ENCODE results near the gene PDE7B. TPM values are rescaled to one million over a fixed set of nuclear protein-coding genes. Genes with fewer than 3 reads are reported as not detected.
A peak's percentile ranks its signal among the peaks of the same experiment; 100 is the strongest.

Gene PDE7B
- total RNA-seq, 1 donor from 2014 or later, result 11.1 TPM

GRCh38 chr6:135902756-135903331, 51.3 kb downstream of the PDE7B start:
- H3K27me3 Mint-ChIP-seq (ENCODE audit: insufficient read depth), result no peaks in the 10 kb centered on the region

GRCh38 chr6:135904666-135905065, 53.2 kb downstream of the PDE7B start:
- H3K9me3 Mint-ChIP-seq, result no peaks in the 10 kb centered on the region
- H3K36me3 Mint-ChIP-seq (ENCODE audit: low read depth), result peaks cover 8% of the 10 kb centered on the region
- intact Hi-C loops (cut with micrococcal nuclease), result no loop called here
- H3K4me3 Mint-ChIP-seq, result peak overlapping the region; percentile 11
- no peak overlapping the region for H3K27ac Mint-ChIP-seq
- no peak for DNase-seq (ENCODE audit: low spot score)
- H3K4me1 Mint-ChIP-seq (ENCODE audit: low read depth), result peaks cover 39% of the 10 kb centered on the region
- no peaks in the 10 kb centered on the region for H3K27me3 Mint-ChIP-seq (ENCODE audit: insufficient read depth)

More at GRCh38 chr6:135902756-135903331, 51.3 kb downstream of the PDE7B start:
- Mint-ChIP-seq H3K27ac (no peak overlapping the region), H3K36me3 (ENCODE audit: low read depth) (peaks cover 13% of the 10 kb centered on the region), H3K4me1 (ENCODE audit: low read depth) (peaks cover 44% of the 10 kb centered on the region), H3K4me3 (peak overlapping the region; percentile 48), H3K9me3 (no peaks in the 10 kb centered on the region)
- intact Hi-C loops (cut with micrococcal nuclease), result loop anchor here (1.0 to 2.0 kb wide), 2 partner anchors 23 to 52 kb away; partner anchors contain the start of gene PDE7B
- DNase-seq (ENCODE audit: low spot score), result no peak

- H3K27me3 Mint-ChIP-seq (ENCODE audit: insufficient read depth), result no peaks in the 10 kb centered on the region
- no peak overlapping the region for H3K27ac Mint-ChIP-seq
- peaks cover 44% of the 10 kb centered on the region for H3K4me1 Mint-ChIP-seq (ENCODE audit: low read depth)
- H3K4me3 Mint-ChIP-seq, result no peak overlapping the region
- peaks cover 9% of the 10 kb centered on the region for H3K36me3 Mint-ChIP-seq (ENCODE audit: low read depth)
- H3K9me3 Mint-ChIP-seq, result no peaks in the 10 kb centered on the region
- intact Hi-C loops (cut with micrococcal nuclease), result no loop called here
- no peak for DNase-seq (ENCODE audit: low spot score)
Observed at GRCh38 chr6:135905604-135906300, 54.3 kb downstream of the PDE7B start.

GRCh38 chr6:135906542-135906941, 55.0 kb downstream of the PDE7B start:
- no peaks in the 10 kb centered on the region for H3K9me3 Mint-ChIP-seq

GRCh38 chr6:135906972-135907465, 55.5 kb downstream of the PDE7B start:
- Mint-ChIP-seq H3K4me1 (ENCODE audit: low read depth) (peaks cover 44% of the 10 kb centered on the region), H3K9me3 (no peaks in the 10 kb centered on the region), H3K4me3 (no peak overlapping the region), H3K27ac (no peak overlapping the region), H3K36me3 (ENCODE audit: low read depth) (peaks cover 10% of the 10 kb centered on the region), H3K27me3 (ENCODE audit: insufficient read depth) (no peaks in the 10 kb centered on the region)
- DNase-seq (ENCODE audit: low spot score), result no peak
- intact Hi-C loops (cut with micrococcal nuclease), result no loop called here

More at GRCh38 chr6:135906542-135906941, 55.0 kb downstream of the PDE7B start:
- no peaks in the 10 kb centered on the region for H3K27me3 Mint-ChIP-seq (ENCODE audit: insufficient read depth)
- no peak overlapping the region for H3K4me3 Mint-ChIP-seq
- H3K4me1 Mint-ChIP-seq (ENCODE audit: low read depth), result peaks cover 49% of the 10 kb centered on the region
- DNase-seq (ENCODE audit: low spot score), result no peak
- H3K36me3 Mint-ChIP-seq (ENCODE audit: low read depth), result peaks cover 10% of the 10 kb centered on the region
- H3K27ac Mint-ChIP-seq, result no peak overlapping the region
- intact Hi-C loops (cut with micrococcal nuclease), result no loop called here

GRCh38 chr6:135909737-135910387, 58.4 kb downstream of the PDE7B start:
- intact Hi-C loops (cut with micrococcal nuclease), result loop anchor here (1.0 to 2.0 kb wide), 4 partner anchors 234 to 404 kb away; no protein-coding TSS in a partner anchor
- H3K9me3 Mint-ChIP-seq, result no peaks in the 10 kb centered on the region
- H3K36me3 Mint-ChIP-seq (ENCODE audit: low read depth), result peaks cover 6% of the 10 kb centered on the region
- H3K4me3 Mint-ChIP-seq, result no peak overlapping the region
- peak; percentile 49 for DNase-seq (ENCODE audit: low spot score)
- peak overlapping the region; percentile 24 for H3K27ac Mint-ChIP-seq
- H3K4me1 Mint-ChIP-seq (ENCODE audit: low read depth), result peaks cover 30% of the 10 kb centered on the region
- H3K27me3 Mint-ChIP-seq (ENCODE audit: insufficient read depth), result no peaks in the 10 kb centered on the region

GRCh38 chr6:135910790-135911618, 59.5 kb downstream of the PDE7B start:
- intact Hi-C loops (cut with micrococcal nuclease), result loop anchor here (1.0 kb wide), 1 partner anchor 405 kb away; no protein-coding TSS in a partner anchor
- Mint-ChIP-seq H3K27ac (no peak overlapping the region), H3K36me3 (ENCODE audit: low read depth) (peaks cover 12% of the 10 kb centered on the region)

GRCh38 chr6:135913785-135914184, 62.3 kb downstream of the PDE7B start:
- DNase-seq (ENCODE audit: low spot score), result no peak
- Mint-ChIP-seq H3K9me3 (no peaks in the 10 kb centered on the region), H3K4me1 (ENCODE audit: low read depth) (peaks cover 44% of the 10 kb centered on the region), H3K27ac (no peak overlapping the region), H3K36me3 (ENCODE audit: low read depth) (peaks cover 9% of the 10 kb centered on the region), H3K4me3 (no peak overlapping the region), H3K27me3 (ENCODE audit: insufficient read depth) (no peaks in the 10 kb centered on the region)
- intact Hi-C loops (cut with micrococcal nuclease), result no loop called here

More at GRCh38 chr6:135910790-135911618, 59.5 kb downstream of the PDE7B start:
- Mint-ChIP-seq H3K4me3 (no peak overlapping the region), H3K4me1 (ENCODE audit: low read depth) (peaks cover 33% of the 10 kb centered on the region), H3K27me3 (ENCODE audit: insufficient read depth) (no peaks in the 10 kb centered on the region), H3K9me3 (no peaks in the 10 kb centered on the region)
- no peak for DNase-seq (ENCODE audit: low spot score)

- Mint-ChIP-seq H3K27ac (peak overlapping the region; percentile 4), H3K27me3 (ENCODE audit: insufficient read depth) (no peaks in the 10 kb centered on the region), H3K4me1 (ENCODE audit: low read depth) (peaks cover 44% of the 10 kb centered on the region), H3K9me3 (no peaks in the 10 kb centered on the region), H3K36me3 (ENCODE audit: low read depth) (peaks cover 13% of the 10 kb centered on the region), H3K4me3 (no peak overlapping the region)
- DNase-seq (ENCODE audit: low spot score), result no peak
- intact Hi-C loops (cut with micrococcal nuclease), result loop anchor here (1.0 kb wide), 1 partner anchor 382 kb away; no protein-coding TSS in a partner anchor
Observed at GRCh38 chr6:135919026-135919425, 67.5 kb downstream of the PDE7B start.

- H3K36me3 Mint-ChIP-seq (ENCODE audit: low read depth), result peaks cover 9% of the 10 kb centered on the region
- H3K4me3 Mint-ChIP-seq, result no peak overlapping the region
- no peaks in the 10 kb centered on the region for H3K27me3 Mint-ChIP-seq (ENCODE audit: insufficient read depth)
- no peaks in the 10 kb centered on the region for H3K9me3 Mint-ChIP-seq
- peaks cover 37% of the 10 kb centered on the region for H3K4me1 Mint-ChIP-seq (ENCODE audit: low read depth)
- intact Hi-C loops (cut with micrococcal nuclease), result no loop called here
- no peak for DNase-seq (ENCODE audit: low spot score)
- peak overlapping the region; percentile 44 for H3K27ac Mint-ChIP-seq
Observed at GRCh38 chr6:135920689-135921088, 69.2 kb downstream of the PDE7B start.

- H3K36me3 Mint-ChIP-seq (ENCODE audit: low read depth), result peaks cover 7% of the 10 kb centered on the region
- no peak overlapping the region for H3K4me3 Mint-ChIP-seq
- peaks cover 36% of the 10 kb centered on the region for H3K4me1 Mint-ChIP-seq (ENCODE audit: low read depth)
- H3K9me3 Mint-ChIP-seq, result no peaks in the 10 kb centered on the region
- intact Hi-C loops (cut with micrococcal nuclease), result no loop called here
- no peak overlapping the region for H3K27ac Mint-ChIP-seq
- H3K27me3 Mint-ChIP-seq (ENCODE audit: insufficient read depth), result no peaks in the 10 kb centered on the region
- DNase-seq (ENCODE audit: low spot score), result no peak
Observed at GRCh38 chr6:135921188-135921587, 69.7 kb downstream of the PDE7B start.

GRCh38 chr6:135922174-135922573, 70.7 kb downstream of the PDE7B start:
- no peak overlapping the region for H3K4me3 Mint-ChIP-seq
- no peaks in the 10 kb centered on the region for H3K9me3 Mint-ChIP-seq
- H3K27me3 Mint-ChIP-seq (ENCODE audit: insufficient read depth), result no peaks in the 10 kb centered on the region
- no peak overlapping the region for H3K27ac Mint-ChIP-seq
- H3K36me3 Mint-ChIP-seq (ENCODE audit: low read depth), result peaks cover 7% of the 10 kb centered on the region
- intact Hi-C loops (cut with micrococcal nuclease), result no loop called here
- H3K4me1 Mint-ChIP-seq (ENCODE audit: low read depth), result peaks cover 36% of the 10 kb centered on the region
- DNase-seq (ENCODE audit: low spot score), result no peak
